Midbrain (tissue), 1 donor: Measurements from ENCODE around the gene GHRH.
A peak's percentile ranks its signal among the peaks of the same experiment; 100 is the strongest.

Experiments used
- DNase-seq: peaks from one replicate; lab custom pipeline; 2025; lab: John Stamatoyannopoulos, UW

The GHRH gene

GRCh38 chr20:37205794-37206193 lies 55.8 kb downstream of the GHRH start:
- no peak for DNase-seq

GRCh38 chr20:37205130-37205529 lies 56.5 kb downstream of the GHRH start:
- DNase-seq = no peak

GRCh38 chr20:37204056-37204455 lies 57.6 kb downstream of the GHRH start:
- no peak for DNase-seq

- peak; percentile 16 for DNase-seq
These were observed 59.2 kb downstream of the GHRH start for GRCh38 chr20:37202267-37202943.

GRCh38 chr20:37201827-37202162 lies 59.8 kb downstream of the GHRH start:
- DNase-seq = no peak
